Stomach (tissue), 9 donors: Measurements from ENCODE around the gene DTWD1. TPM values are rescaled to one million over a fixed set of nuclear protein-coding genes. Genes with fewer than 3 reads are reported as not detected.
"Not testable (repeated sequence)": the region's sequence is repeated elsewhere in the genome, so short reads cannot be mapped to it uniquely, and the experiment has no call there.

Source experiments
- DNase-seq, 2 donors: peaks; one replicate each; pipeline versions ENCODE4 v3.0.0 to v3.0.0-alpha.2; 2013 to 2019
- H3K27ac ChIP-seq, 5 donors: fragments of 200-600 bp in 4 of 5; sonication (generic) in 4 of 5; one replicate each; pipeline ENCODE4 v1.5.1; 2013 to 2019; ENCODE audit warnings: mild to moderate bottlenecking in 1 of 5, moderate library complexity in 1 of 5
- H3K27me3 ChIP-seq, 3 donors: fragments of 200-600 bp; sonication (generic); one replicate each; pipeline ENCODE4 v1.5.1; 2017 to 2019; ENCODE audit warnings: mixed run types in 1 of 3
- H3K36me3 ChIP-seq, 4 donors: fragments of 200-600 bp; sonication (generic); 1 replicate in 3 of 4; 2 replicates in 1 of 4; pipeline ENCODE4 v1.5.1; 2016 to 2019
- H3K4me1 ChIP-seq, 4 donors: fragments of 200-600 bp; sonication (generic); one replicate each; pipeline ENCODE4 v1.5.1; 2016 to 2019
- H3K4me3 ChIP-seq, 4 donors: fragments of 200-600 bp; sonication (generic) in 3 of 4; one replicate each; pipeline ENCODE4 v1.5.1; 2016 to 2019; ENCODE audit warnings: mild to moderate bottlenecking in 1 of 4
- H3K9me3 ChIP-seq, 4 donors: fragments of 200-600 bp; sonication (generic); one replicate each; pipeline ENCODE4 v1.5.1; 2016 to 2019
- CTCF ChIP-seq, 7 experiments: fragments of 450-650 bp in 4 of 7; fragments of 200-600 bp in 3 of 7; sonication (generic) in 3 of 7; IDR thresholded peaks; one replicate each; pipeline ENCODE4 v1.5.1; 2016 to 2019; ENCODE audit warnings: antibody characterized with exemption in 7 of 7, control low read depth in 2 of 7, mild to moderate bottlenecking in 1 of 7
- EP300 ChIP-seq: sonication (generic); formaldehyde crosslinking; IDR thresholded peaks from one replicate; pipeline ENCODE4 v1.6.1; 2017; ENCODE audit warnings: antibody characterized with exemption
- POLR2A ChIP-seq, 4 donors: fragments of 450-650 bp; IDR thresholded peaks; one replicate each; pipeline ENCODE4 v1.6.1; 2016; ENCODE audit warnings: antibody characterized with exemption in 4 of 4, control low read depth in 2 of 4, mild to moderate bottlenecking in 1 of 4, moderate library complexity in 1 of 4
- POLR2AphosphoS5 ChIP-seq, 3 donors: sonication (generic); formaldehyde crosslinking; IDR thresholded peaks; one replicate each; pipeline ENCODE4 v1.6.1; 2016; ENCODE audit warnings: antibody characterized with exemption in 3 of 3
- WGBS, 5 donors: extraction: QIAGEN DNeasy Blood & Tissue Kit in 3 of 5; methylation state at CpG; one replicate each; pipeline versions ENCODE4 v1.1.5 to v1.1.7; 2013 to 2018; 5-methylcytosine and 5-hydroxymethylcytosine counted together
- intact Hi-C: fragments of 100-400 bp; cut with DNase I; formaldehyde crosslinking; loops from one replicate; pipeline ENCODE4 v1.15.1; 2023; ENCODE audit warnings: low total_unique reads
- polyA plus RNA-seq, 3 donors: library from polyadenylated mRNA; stranded (reverse); fragments of 200-250 nt; gene quantifications; one replicate each; pipeline ENCODE4 v1.2.3, GENCODE V29; 2013
- total RNA-seq, 5 donors: library from RNA; depleted of rRNA; stranded (reverse); fragments of >200 nt; gene quantifications; one replicate each; pipeline versions ENCODE4 v1.1.0 to v1.2.3, GENCODE V29; 2014 to 2016
- donor health status: healthy with polysubstance abuse.
- donor health status: Bipolar disorder and iron deficiency.
- donor health status: healthy.

DTWD1 gene
- total and polyA plus RNA-seq, 8 donors = 2.9 to 45.0 (median 17.8) TPM

- H3K4me1 ChIP-seq = no peaks in the 10 kb centered on the region
- no peaks in the 10 kb centered on the region for H3K36me3 ChIP-seq
- TF ChIP-seq POLR2AphosphoS5 (IDR thresholded peaks at IDR 0.05) = no peak
- TF ChIP-seq CTCF (IDR thresholded peaks at IDR 0.05) = no peak
- TF ChIP-seq POLR2A (IDR thresholded peaks at IDR 0.05) = no peak
- TF ChIP-seq EP300 = no peak
- H3K9me3 ChIP-seq = no peaks in the 10 kb centered on the region
- no peak overlapping the region for H3K27ac ChIP-seq
- H3K27me3 ChIP-seq = no peaks in the 10 kb centered on the region
- no peak overlapping the region for H3K4me3 ChIP-seq
- DNase-seq = no peak
- WGBS, 5 donors = 81 to 94% (median 84%) methylated on average over 1 of the region's 1 CpG
- intact Hi-C loops = no loop called here
Observed at GRCh38 chr15:49697121-49697520, 76.3 kb downstream of the DTWD1 start.

GRCh38 chr15:49702982-49703381 is 82.1 kb downstream of the DTWD1 start:
- H3K36me3 ChIP-seq, H3K27ac ChIP-seq, H3K9me3 ChIP-seq, H3K4me3 ChIP-seq, H3K4me1 ChIP-seq, H3K27me3 ChIP-seq, DNase-seq, intact Hi-C loops: not testable (repeated sequence)
- 72 to 80% (median 76%) methylated on average over 12 of the region's 12 CpGs for WGBS, 5 donors

Other genes starting within 250 kb of the DTWD1 start
- 10 to 100 TPM in 4 of 5 donors, 1 to 10 TPM in 1; 2.6 to 55.1 (median 33.9) TPM for gene FGF7, start 197.8 kb upstream of the DTWD1 start, total RNA-seq
- 10 to 100 TPM in 2 of 3 donors, 1 to 10 TPM in 1; 5.7 to 35.8 (median 26.3) TPM for gene FGF7, start 197.8 kb upstream of the DTWD1 start, polyA plus RNA-seq
- 1 to 10 TPM in 4 of 5 donors, not detected in 1; 1.3 to 7.1 (median 4.1) TPM for gene FAM227B, start 230 bp upstream of the DTWD1 start, total RNA-seq
- 1 to 10 TPM; 2.4 to 4.9 (median 2.8) TPM for gene FAM227B, start 230 bp upstream of the DTWD1 start, polyA plus RNA-seq